Mesendoderm (in vitro differentiated cells): ENCODE data around the gene KSR2.

Experiments
- DNase-seq: peaks from one replicate; pipeline ENCODE4 v3.0.0; 2013
- H2AK5ac ChIP-seq: 2 replicates; pipeline ENCODE4 v1.6.1; 2013; ENCODE audit warnings: low read length, inconsistent platforms
- H2BK120ac ChIP-seq: 2 replicates; pipeline ENCODE4 v1.6.1; 2013; ENCODE audit warnings: low read depth, mild to moderate bottlenecking, low read length, moderate library complexity, mixed read lengths
- H2BK15ac ChIP-seq: replicated peaks from 2 replicates; pipeline ENCODE4 v1.6.1; 2013; ENCODE audit warnings: low read depth, mild to moderate bottlenecking, moderate library complexity
- H2BK5ac ChIP-seq: 2 replicates; pipeline ENCODE4 v1.6.1; 2013; ENCODE audit warnings: low read length, inconsistent platforms
- H3K18ac ChIP-seq: 2 replicates; pipeline ENCODE4 v1.6.1; 2013; ENCODE audit warnings: mild to moderate bottlenecking, low read length, mixed read lengths
- H3K23ac ChIP-seq: one replicate; pipeline ENCODE4 v1.6.1; 2013; ENCODE audit warnings: low read length
- H3K27ac ChIP-seq: 2 replicates; pipeline ENCODE4 v1.5.1; 2013; ENCODE audit warnings: low read depth, mild to moderate bottlenecking, inconsistent platforms, low read length, moderate library complexity
- H3K27me3 ChIP-seq: 2 replicates; pipeline ENCODE4 v1.6.1; 2013; ENCODE audit warnings: low read length, control low read depth, mild to moderate bottlenecking, inconsistent platforms; ENCODE audit not compliant: insufficient read depth, poor library complexity
- H3K36me3 ChIP-seq: 2 replicates; pipeline ENCODE4 v1.6.1; 2013; ENCODE audit warnings: low read length, inconsistent platforms; ENCODE audit not compliant: control insufficient read depth, insufficient read depth
- H3K4ac ChIP-seq: one replicate; pipeline ENCODE4 v1.6.1; 2013; ENCODE audit warnings: low read depth, mild to moderate bottlenecking, low read length, moderate library complexity
- H3K4me1 ChIP-seq: 2 replicates; pipeline ENCODE4 v1.6.1; 2013; ENCODE audit warnings: low read depth, low read length, inconsistent platforms; ENCODE audit not compliant: control insufficient read depth
- H3K4me2 ChIP-seq: 2 replicates; pipeline ENCODE4 v1.6.1; 2013; ENCODE audit warnings: low read length
- H3K4me3 ChIP-seq: 2 replicates; pipeline ENCODE4 v1.5.1; 2013; ENCODE audit warnings: mild to moderate bottlenecking, low read length
- H3K56ac ChIP-seq: one replicate; pipeline ENCODE4 v1.6.1; 2013; ENCODE audit warnings: low read length
- H3K79me1 ChIP-seq: 2 replicates; pipeline ENCODE4 v1.6.1; 2013; ENCODE audit warnings: low read length, inconsistent platforms
- H3K79me2 ChIP-seq: 2 replicates; pipeline ENCODE4 v1.6.1; 2013; ENCODE audit warnings: mild to moderate bottlenecking, low read length; ENCODE audit not compliant: control insufficient read depth, insufficient read depth
- H3K9ac ChIP-seq: 2 replicates; pipeline ENCODE4 v1.6.1; 2013; ENCODE audit warnings: low read length, inconsistent platforms
- H4K5ac ChIP-seq: one replicate; pipeline ENCODE4 v1.6.1; 2013; ENCODE audit warnings: low read length
- H4K8ac ChIP-seq: one replicate; pipeline ENCODE4 v1.6.1; 2013; ENCODE audit warnings: low read depth, mild to moderate bottlenecking, control low read depth, low read length, moderate library complexity
- WGBS: extraction: QIAGEN DNeasy Blood & Tissue Kit; methylation state at CpG from one replicate; pipeline ENCODE4 v1.1.7; 2013; ENCODE audit warnings: low lambda C conversion rate, missing lambda C conversion rate; ENCODE audit not compliant: insufficient coverage; ENCODE audit errors: extremely low coverage; 5-methylcytosine and 5-hydroxymethylcytosine counted together

The KSR2 gene

GRCh38 chr12:117967043-117967442, 1.7 kb downstream of the KSR2 start:
- Histone ChIP-seq H3K4me2 (no peak overlapping the region), H3K56ac (no peak overlapping the region), H4K5ac (no peak overlapping the region), H3K4me3 (no peak overlapping the region), H3K79me2 (no peaks in the 10 kb centered on the region), H3K4ac (no peak overlapping the region), H3K23ac (no peak overlapping the region), H3K27me3 (peaks cover 8% of the 10 kb centered on the region), H2AK5ac (no peak overlapping the region), H3K36me3 (no peaks in the 10 kb centered on the region), H3K79me1 (no peaks in the 10 kb centered on the region), H3K9ac (no peak overlapping the region), H3K4me1 (no peaks in the 10 kb centered on the region), H3K27ac (no peak overlapping the region), H3K18ac (no peak overlapping the region), H2BK120ac (no peak overlapping the region), H4K8ac (no peak overlapping the region), H2BK5ac (no peak overlapping the region), H2BK15ac (no peak overlapping the region)
- WGBS: no CpG with 5 or more reads among the region's 4 CpGs
- no peak for DNase-seq

GRCh38 chr12:117966511-117966910, 2.3 kb downstream of the KSR2 start:
- H4K8ac ChIP-seq: no peak overlapping the region
- no CpG with 5 or more reads among the region's 9 CpGs for WGBS
- no peak overlapping the region for H2BK5ac ChIP-seq
- H3K79me2 ChIP-seq: no peaks in the 10 kb centered on the region
- H3K4ac ChIP-seq: no peak overlapping the region
- no peak for DNase-seq
- H3K27me3 ChIP-seq: peaks cover 8% of the 10 kb centered on the region
- no peak overlapping the region for H2BK15ac ChIP-seq
- no peaks in the 10 kb centered on the region for H3K36me3 ChIP-seq
- H2BK120ac ChIP-seq: no peak overlapping the region
- H3K18ac ChIP-seq: no peak overlapping the region
- H4K5ac ChIP-seq: no peak overlapping the region
- H3K4me2 ChIP-seq: no peak overlapping the region
- H3K4me3 ChIP-seq: no peak overlapping the region
- H2AK5ac ChIP-seq: no peak overlapping the region
- no peaks in the 10 kb centered on the region for H3K79me1 ChIP-seq
- no peaks in the 10 kb centered on the region for H3K4me1 ChIP-seq
- H3K27ac ChIP-seq: no peak overlapping the region
- H3K9ac ChIP-seq: no peak overlapping the region
- H3K23ac ChIP-seq: no peak overlapping the region
- H3K56ac ChIP-seq: no peak overlapping the region

- Histone ChIP-seq H3K4me3 (no peak overlapping the region), H2BK120ac (no peak overlapping the region), H3K27me3 (peaks cover 8% of the 10 kb centered on the region), H4K5ac (no peak overlapping the region), H3K23ac (no peak overlapping the region), H3K18ac (no peak overlapping the region), H2BK15ac (no peak overlapping the region), H3K36me3 (no peaks in the 10 kb centered on the region), H3K4me1 (no peaks in the 10 kb centered on the region), H3K4ac (no peak overlapping the region), H3K9ac (no peak overlapping the region), H3K56ac (no peak overlapping the region), H3K79me2 (no peaks in the 10 kb centered on the region), H2BK5ac (no peak overlapping the region), H3K27ac (no peak overlapping the region), H3K79me1 (no peaks in the 10 kb centered on the region), H2AK5ac (no peak overlapping the region), H4K8ac (no peak overlapping the region), H3K4me2 (no peak overlapping the region)
- DNase-seq: no peak
- WGBS: no CpG with 5 or more reads among the region's 7 CpGs
These were observed 5.0 kb downstream of the KSR2 start for GRCh38 chr12:117963836-117964235.

GRCh38 chr12:117936722-117937484, 31.9 kb downstream of the KSR2 start:
- WGBS: no CpG with 5 or more reads among the region's 6 CpGs
- no peak overlapping the region for H3K4me3 ChIP-seq
- H3K4me1 ChIP-seq: no peaks in the 10 kb centered on the region
- DNase-seq: no peak
- no peak overlapping the region for H2AK5ac ChIP-seq
- no peaks in the 10 kb centered on the region for H3K27me3 ChIP-seq
- no peak overlapping the region for H3K4ac ChIP-seq
- H2BK15ac ChIP-seq: no peak overlapping the region
- no peak overlapping the region for H2BK120ac ChIP-seq
- no peak overlapping the region for H2BK5ac ChIP-seq
- no peak overlapping the region for H4K8ac ChIP-seq
- no peaks in the 10 kb centered on the region for H3K79me1 ChIP-seq
- no peak overlapping the region for H3K23ac ChIP-seq
- H3K36me3 ChIP-seq: no peaks in the 10 kb centered on the region
- no peak overlapping the region for H3K9ac ChIP-seq
- H3K79me2 ChIP-seq: no peaks in the 10 kb centered on the region
- no peak overlapping the region for H3K4me2 ChIP-seq
- no peak overlapping the region for H3K18ac ChIP-seq
- H3K56ac ChIP-seq: no peak overlapping the region
- H4K5ac ChIP-seq: no peak overlapping the region
- H3K27ac ChIP-seq: no peak overlapping the region

- Histone ChIP-seq H2BK120ac (no peak overlapping the region), H3K27me3 (no peaks in the 10 kb centered on the region), H3K36me3 (no peaks in the 10 kb centered on the region), H2AK5ac (no peak overlapping the region), H3K18ac (no peak overlapping the region), H4K8ac (no peak overlapping the region), H3K56ac (no peak overlapping the region), H3K4me3 (no peak overlapping the region), H2BK5ac (no peak overlapping the region), H2BK15ac (no peak overlapping the region), H3K4me1 (no peaks in the 10 kb centered on the region), H3K4me2 (no peak overlapping the region), H3K9ac (no peak overlapping the region), H3K79me2 (no peaks in the 10 kb centered on the region), H3K4ac (no peak overlapping the region), H3K27ac (no peak overlapping the region), H3K79me1 (no peaks in the 10 kb centered on the region), H3K23ac (no peak overlapping the region), H4K5ac (no peak overlapping the region)
- WGBS: no CpG with 5 or more reads among the region's 5 CpGs
- DNase-seq: no peak
These were observed 35.2 kb downstream of the KSR2 start for GRCh38 chr12:117933545-117933944.

- no peak for DNase-seq
- Histone ChIP-seq H2AK5ac (no peak overlapping the region), H3K27ac (no peak overlapping the region), H3K79me1 (no peaks in the 10 kb centered on the region), H3K4ac (no peak overlapping the region), H3K79me2 (no peaks in the 10 kb centered on the region), H2BK120ac (no peak overlapping the region), H2BK5ac (no peak overlapping the region), H3K36me3 (no peaks in the 10 kb centered on the region), H3K56ac (no peak overlapping the region), H3K4me2 (no peak overlapping the region), H3K9ac (no peak overlapping the region), H3K27me3 (no peaks in the 10 kb centered on the region), H2BK15ac (no peak overlapping the region), H3K4me3 (no peak overlapping the region), H3K23ac (no peak overlapping the region), H3K4me1 (no peaks in the 10 kb centered on the region), H3K18ac (no peak overlapping the region), H4K5ac (no peak overlapping the region), H4K8ac (no peak overlapping the region)
- no CpG with 5 or more reads among the region's 4 CpGs for WGBS
These were observed 42.3 kb downstream of the KSR2 start for GRCh38 chr12:117926391-117926899.
